Measurements from ENCODE around the gene MAPK10. TPM values are rescaled to one million over a fixed set of nuclear protein-coding genes. Genes with fewer than 3 reads are reported as not detected.

Gene MAPK10
- total and polyA plus RNA-seq, 8 donors, result 1.4 to 103 (median 15.0) TPM

DNA sequence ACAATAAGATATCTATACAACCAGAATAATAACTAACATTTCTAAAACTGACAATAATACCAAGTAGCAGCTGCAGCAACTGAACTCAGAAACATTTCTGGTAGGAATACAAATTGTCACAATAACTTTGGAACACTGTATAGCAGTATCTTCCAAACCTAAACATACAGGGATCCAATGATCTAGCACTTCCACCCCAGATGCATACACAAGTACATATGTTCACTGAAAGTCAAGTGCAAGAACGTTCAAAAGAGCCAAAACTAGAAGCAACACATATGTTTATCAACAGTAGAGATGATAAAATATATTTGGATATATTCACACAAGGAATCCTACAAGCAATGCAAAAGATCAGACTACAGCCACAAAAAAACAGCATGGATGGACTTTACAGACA, 46.2 kb downstream of the MAPK10 start:
- intact Hi-C loops (cut with DNase I; ENCODE audit: low total_unique reads), result no loop called here
- Histone ChIP-seq H3K9me3 (no peaks in the 10 kb centered on the region), H3K36me3 (no peaks in the 10 kb centered on the region), H3K4me1 (no peaks in the 10 kb centered on the region), H3K4me3 (no peak overlapping the region), H3K27me3 (no peaks in the 10 kb centered on the region), H3K27ac (no peak overlapping the region)
- 43 to 57% (median 46%) methylated on average over 1 of the region's 1 CpG for WGBS, 5 donors
- TF ChIP-seq POLR2A (IDR thresholded peaks at IDR 0.05) (no peak), CTCF (IDR thresholded peaks at IDR 0.05) (no peak), POLR2AphosphoS5 (IDR thresholded peaks at IDR 0.05) (no peak), EP300 (IDR thresholded peaks at IDR 0.05) (no peak)
- DNase-seq, result no peak

GRCh38 chr4:86307432-86307831, 52.4 kb downstream of the MAPK10 start:
- Histone ChIP-seq H3K4me3 (no peak overlapping the region), H3K27me3 (no peaks in the 10 kb centered on the region), H3K36me3 (no peaks in the 10 kb centered on the region), H3K9me3 (no peaks in the 10 kb centered on the region), H3K4me1 (peaks cover 0 to 11% (median 0%) of the 10 kb centered on the region in 4 donors), H3K27ac (peak overlapping the region in 1 of 5 donors; percentile 3)
- TF ChIP-seq POLR2AphosphoS5 (IDR thresholded peaks at IDR 0.05) (no peak), EP300 (IDR thresholded peaks at IDR 0.05) (no peak), CTCF (IDR thresholded peaks at IDR 0.05) (no peak), POLR2A (IDR thresholded peaks at IDR 0.05) (no peak)
- intact Hi-C loops (cut with DNase I; ENCODE audit: low total_unique reads), result no loop called here
- DNase-seq, result no peak

DNA sequence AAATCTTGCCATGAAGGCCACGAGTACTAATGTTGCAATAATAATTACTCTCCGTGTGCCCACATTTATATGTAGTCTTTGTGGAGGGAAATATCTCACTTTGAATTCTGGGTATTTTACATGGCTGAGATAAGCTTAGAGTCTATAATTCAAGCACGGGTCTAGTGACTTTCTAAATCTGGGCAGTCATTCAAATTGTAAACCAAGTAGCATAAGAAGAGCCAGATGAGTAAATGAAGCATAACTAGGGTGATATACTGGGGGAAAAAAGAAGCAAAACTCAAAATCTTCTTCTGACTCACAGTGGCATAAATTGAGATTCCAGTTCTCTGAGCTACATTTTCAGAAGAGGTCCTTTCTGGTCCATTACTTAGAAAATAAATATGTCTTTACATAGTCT, 53.0 kb downstream of the MAPK10 start:
- WGBS, 5 donors, result 49 to 63% (median 58%) methylated on average over 3 of the region's 3 CpGs
- Histone ChIP-seq H3K4me1 (peaks cover 0 to 11% (median 0%) of the 10 kb centered on the region in 4 donors), H3K36me3 (no peaks in the 10 kb centered on the region), H3K4me3 (no peak overlapping the region), H3K27me3 (no peaks in the 10 kb centered on the region), H3K9me3 (no peaks in the 10 kb centered on the region), H3K27ac (peak overlapping the region in 1 of 5 donors; percentile 3)
- peak in 1 of 2 donors; percentile 20 for DNase-seq
- intact Hi-C loops (cut with DNase I; ENCODE audit: low total_unique reads), result no loop called here
- no peak for TF ChIP-seq CTCF (IDR thresholded peaks at IDR 0.05)
- no peak for TF ChIP-seq EP300 (IDR thresholded peaks at IDR 0.05)
- TF ChIP-seq POLR2A (IDR thresholded peaks at IDR 0.05), result no peak
- no peak for TF ChIP-seq POLR2AphosphoS5 (IDR thresholded peaks at IDR 0.05)

- intact Hi-C loops (cut with DNase I; ENCODE audit: low total_unique reads), result no loop called here
- Histone ChIP-seq H3K27ac (no peak overlapping the region), H3K9me3 (no peaks in the 10 kb centered on the region), H3K4me1 (peaks cover 0 to 27% (median 0%) of the 10 kb centered on the region in 4 donors), H3K4me3 (no peak overlapping the region), H3K36me3 (no peaks in the 10 kb centered on the region), H3K27me3 (no peaks in the 10 kb centered on the region)
- TF ChIP-seq POLR2A (IDR thresholded peaks at IDR 0.05) (no peak), CTCF (IDR thresholded peaks at IDR 0.05) (no peak), EP300 (IDR thresholded peaks at IDR 0.05) (no peak), POLR2AphosphoS5 (IDR thresholded peaks at IDR 0.05) (no peak)
- 62 to 80% (median 73%) methylated on average over 2 of the region's 2 CpGs for WGBS, 5 donors
- no peak for DNase-seq
Measured at GRCh38 chr4:86302830-86303229, 57.0 kb downstream of the MAPK10 start.
